HepG2 (cell line): ENCODE measurements around the gene PSD4. TPM values are rescaled to one million over a fixed set of nuclear protein-coding genes. Genes with fewer than 3 reads are reported as not detected.

Source experiments
- ATAC-seq: fragments of 200-7000 bp; cut with Tn5 transposase; 3 replicates; pipeline ENCODE4 v1.9.1; 2020; ENCODE audit warnings: mild to moderate bottlenecking, moderate library complexity
- BruUV-seq: library from RNA; stranded (reverse); fragments of 400-500 nt; replicated peaks from 2 replicates; lab custom pipeline; 2021; lab: Mats Ljungman, UMichigan
- CTCF ChIA-PET: fragments of 300-600 bp; formaldehyde crosslinking; extraction: SDS; loops from one replicate; lab custom pipeline; 2021; ENCODE audit warnings: low total read pairs, inconsistent platforms, low intra/inter-chr PET ratio; lab: Yijun Ruan, JAX
- POLR2A ChIA-PET: fragments of 350-600 bp; sonication (Branson Sonifier 250); formaldehyde crosslinking; loops from one replicate; lab custom pipeline; 2020; ENCODE audit warnings: antibody characterized with exemption, inconsistent platforms; lab: Yijun Ruan, JAX
- DNase-seq: peaks from one replicate; pipeline ENCODE4 v3.0.0-alpha.2; 2015; ENCODE audit warnings: low spot score
- FAIRE-seq: peaks from 3 replicates; lab custom pipeline; 2011; peaks lifted over from hg19 to GRCh38; lab: Jason Lieb, UNC
- H2AFZ ChIP-seq: one replicate; pipeline ENCODE4 v1.6.1; 2011; ENCODE audit warnings: low read length, inconsistent platforms
- H3K27ac ChIP-seq: fragments of 300-600 bp; 3 replicates; pipeline ENCODE4 v1.8.0; 2011; ENCODE audit warnings: mixed run types, mild to moderate bottlenecking, mixed read lengths, low read length, inconsistent platforms; ENCODE audit not compliant: insufficient read depth; ENCODE audit errors: extremely low read length
- H3K27me3 ChIP-seq, 2 experiments: fragments of 200-600 bp in 1 of 2; 2 replicates in 1 of 2; 3 replicates in 1 of 2; pipeline versions ENCODE4 v1.6.0 to v1.8.0; 2011; ENCODE audit warnings: low read length in 2 of 2, mild to moderate bottlenecking in 2 of 2, moderate library complexity in 2 of 2, inconsistent platforms in 1 of 2; ENCODE audit not compliant: insufficient read depth in 2 of 2, control insufficient read depth in 1 of 2
- H3K36me3 ChIP-seq, 2 experiments: fragments of 200-600 bp in 1 of 2; replicated peaks in 1 of 2; 2 replicates in 1 of 2; 3 replicates in 1 of 2; pipeline versions ENCODE4 v1.5.1 to v1.8.0; 2011; ENCODE audit warnings: low read length in 2 of 2, inconsistent platforms in 1 of 2; ENCODE audit not compliant: insufficient read depth in 2 of 2, control insufficient read depth in 1 of 2
- H3K4me1 ChIP-seq: 2 replicates; pipeline ENCODE4 v1.5.1; 2012; ENCODE audit warnings: low read length, inconsistent platforms; ENCODE audit not compliant: insufficient read depth
- H3K4me2 ChIP-seq: 2 replicates; pipeline ENCODE4 v1.6.0; 2011; ENCODE audit warnings: low read depth, low read length, inconsistent platforms
- H3K4me3 ChIP-seq, 3 experiments: fragments of 200-600 bp in 1 of 3; sonication (generic), shearing (Covaris generic) in 1 of 3; replicated peaks in 1 of 3; 2 replicates each; pipeline ENCODE4 v1.5.1; 2011 to 2016; ENCODE audit warnings: low read length in 3 of 3, inconsistent platforms in 2 of 3, low read depth in 2 of 3, mild to moderate bottlenecking in 2 of 3, control low read depth in 1 of 3, mixed read lengths in 1 of 3; ENCODE audit not compliant: insufficient read depth in 1 of 3
- H3K79me2 ChIP-seq: one replicate; pipeline ENCODE4 v1.6.1; 2011; ENCODE audit warnings: low read length, inconsistent platforms; ENCODE audit not compliant: insufficient read depth
- H3K9ac ChIP-seq: 2 replicates; pipeline ENCODE4 v1.6.0; 2011; ENCODE audit warnings: mild to moderate bottlenecking, low read depth, low read length, inconsistent platforms; ENCODE audit not compliant: insufficient read depth
- H3K9me3 ChIP-seq: 2 replicates; pipeline ENCODE4 v1.5.1; 2012; ENCODE audit warnings: mild to moderate bottlenecking, low read length
- H4K20me1 ChIP-seq: 2 replicates; pipeline ENCODE4 v1.6.0; 2011; ENCODE audit warnings: inconsistent platforms, mild to moderate bottlenecking, low read length, moderate library complexity; ENCODE audit not compliant: insufficient read depth
- ARID5B ChIP-seq: IDR thresholded peaks from 2 replicates; pipeline ENCODE4 v1.4.0; 2020; ENCODE audit warnings: mild to moderate bottlenecking, missing genetic modification reagents
- BRD4 ChIP-seq: sonication (generic); formaldehyde crosslinking; IDR thresholded peaks from 2 replicates; pipeline ENCODE4 v1.4.0; 2020; ENCODE audit warnings: missing genetic modification reagents
- GTF2F1 ChIP-seq: fragments of 150-350 bp; IDR thresholded peaks from 2 replicates; pipeline ENCODE4 v1.6.1; 2014; ENCODE audit warnings: low read length
- HOXA3 ChIP-seq: sonication (generic); formaldehyde crosslinking; IDR thresholded peaks from 2 replicates; pipeline ENCODE4 v1.5.0; 2020; ENCODE audit warnings: missing genetic modification reagents
- MED8 ChIP-seq: sonication (generic); formaldehyde crosslinking; IDR thresholded peaks from 2 replicates; pipeline ENCODE4 v1.8.1; 2023; ENCODE audit warnings: mild to moderate bottlenecking, missing genetic modification reagents; ENCODE audit not compliant: insufficient replicate concordance
- MTA1 ChIP-seq: sonication (generic); formaldehyde crosslinking; IDR thresholded peaks from 2 replicates; pipeline ENCODE4 v1.4.0; 2020; ENCODE audit warnings: missing genetic modification reagents, mild to moderate bottlenecking, borderline replicate concordance
- TAF1 ChIP-seq: sonication (generic); formaldehyde crosslinking; IDR thresholded peaks from 2 replicates; pipeline ENCODE4 v1.4.0; 2020; ENCODE audit warnings: missing genetic modification reagents
- USF2 ChIP-seq, 2 experiments: sonication (generic) in 1 of 2; formaldehyde crosslinking in 1 of 2; IDR thresholded peaks; 2 replicates each; pipeline versions ENCODE4 v1.5.1 to v1.6.1; 2011 to 2020; ENCODE audit warnings: borderline replicate concordance in 1 of 2, low read depth in 1 of 2, low read length in 1 of 2, mild to moderate bottlenecking in 1 of 2, missing genetic modification reagents in 1 of 2, moderate library complexity in 1 of 2
- ZFX ChIP-seq: sonication (generic); formaldehyde crosslinking; IDR thresholded peaks from 2 replicates; pipeline ENCODE4 v1.4.0; 2020; ENCODE audit warnings: mild to moderate bottlenecking, low read depth, missing genetic modification reagents, moderate library complexity
- ZNF138 ChIP-seq: sonication (generic); formaldehyde crosslinking; IDR thresholded peaks from 2 replicates; pipeline ENCODE4 v1.5.0; 2020; ENCODE audit warnings: mild to moderate bottlenecking, low read depth, missing genetic modification reagents
- ZNF292 ChIP-seq: sonication (generic); formaldehyde crosslinking; IDR thresholded peaks from 2 replicates; pipeline ENCODE4 v1.8.1; 2022; ENCODE audit warnings: mild to moderate bottlenecking, low read depth, missing genetic modification reagents, borderline replicate concordance
- ZNF704 ChIP-seq: sonication (generic); formaldehyde crosslinking; IDR thresholded peaks from 2 replicates; pipeline ENCODE4 v1.8.1; 2023; ENCODE audit warnings: mild to moderate bottlenecking, inconsistent platforms, moderate library complexity, missing genetic modification reagents, borderline replicate concordance
- WGBS: methylation state at CpG from one replicate; pipeline ENCODE4 v1.1.6; 2017; ENCODE audit warnings: low lambda C conversion rate; 5-methylcytosine and 5-hydroxymethylcytosine counted together
- in situ Hi-C: cut with HindIII; loops from 2 replicates; pipeline ENCODE4 v1.10.0; 2017; ENCODE audit warnings: low pct_unique_long_range_greater_than_20kb; ENCODE audit not compliant: extremely low pct_ligation_motif_present
- intact Hi-C: fragments of 100-400 bp; cut with micrococcal nuclease; formaldehyde crosslinking; loops from one replicate; pipeline ENCODE4 v1.10.0; 2022; ENCODE audit not compliant: unreplicated experiment
- polyA plus RNA-seq, 8 experiments: library from polyadenylated mRNA; depleted of rRNA in 3 of 8; stranded (reverse) in 7 of 8; unstranded in 1 of 8; fragments of >200 nt; fragmentation: Illumina TruSeq in 4 of 8; extraction: Trizol in 4 of 8; gene quantifications; 2 replicates each; pipeline versions ENCODE4 v1.2.1 to v1.2.3, GENCODE V29; 2011 to 2016; ENCODE audit warnings: low read depth in 4 of 8, missing spikeins in 1 of 8, mixed read lengths in 1 of 8; ENCODE audit not compliant: insufficient read depth in 1 of 8
- total RNA-seq, 5 experiments: library from RNA; depleted of rRNA; stranded (reverse); fragments of >200 nt; fragmentation: Illumina TruSeq; extraction: Trizol; gene quantifications; 2 replicates each; pipeline ENCODE4 v1.2.3, GENCODE V29; 2016; ENCODE audit warnings: low read depth in 1 of 5
- TF ChIP-seq, protein P1 (sequence below): sonication (generic); IDR thresholded peaks from 2 replicates; pipeline ENCODE4 v1.6.1; 2016; ENCODE audit warnings: low read depth, borderline replicate concordance

Gene PSD4
- total and polyA plus RNA-seq, 2 of the 13 experiments (the other 11 are each of a cell fraction or from before 2014, with no cell fraction given) = 5.8 to 9.4 TPM

DNA sequence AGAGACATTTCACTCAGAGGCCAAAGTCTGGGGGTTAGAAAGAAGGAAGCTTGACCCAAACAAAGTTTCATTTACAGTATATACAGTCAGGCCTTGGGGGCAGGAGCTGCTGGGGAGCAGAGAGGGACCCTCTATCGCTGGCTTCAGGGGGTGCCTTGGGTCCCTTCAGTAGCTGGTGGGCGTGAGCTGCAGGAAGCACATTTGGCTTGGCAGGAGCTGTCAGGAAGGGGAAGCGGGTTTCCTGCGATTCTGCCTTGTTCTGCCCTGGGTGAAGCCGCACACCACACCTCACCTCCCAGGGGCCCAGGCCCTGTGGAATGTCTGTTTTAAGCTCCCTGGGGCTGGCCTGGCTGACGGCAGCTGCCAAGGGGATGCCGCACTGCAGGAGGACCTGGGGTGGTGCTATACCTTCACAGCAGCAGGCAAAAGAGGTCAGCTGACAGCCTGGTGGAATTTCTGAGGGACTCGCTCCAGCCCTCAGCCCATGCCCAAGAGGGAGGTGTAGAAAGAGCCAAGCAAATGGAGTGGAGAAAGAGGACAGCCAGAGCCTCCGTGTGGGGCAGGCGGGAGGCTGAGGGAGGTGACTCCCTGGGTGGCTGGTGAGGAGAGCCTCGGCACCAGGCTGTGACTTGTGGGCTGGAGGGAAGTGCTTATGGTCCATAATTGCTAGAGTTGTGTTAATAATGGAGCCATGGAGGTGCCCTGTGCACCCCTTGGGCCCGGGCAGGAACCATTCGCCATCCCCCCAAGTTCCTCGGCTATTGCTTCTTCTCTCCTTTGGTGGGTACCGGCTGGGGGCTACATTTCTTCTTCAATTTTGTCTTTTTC is 43.9 kb downstream of the PSD4 start:
- 43% methylated on average over 14 of the region's 15 CpGs for WGBS
- H3K79me2 ChIP-seq = no peaks in the 10 kb centered on the region
- peak; percentile 7; the same call in 1 of the 2 replicates for TF ChIP-seq ARID5B (CRISPR knock-in tag)
- TF ChIP-seq ZNF292 (CRISPR knock-in tag) = peak; percentile 54
- TF ChIP-seq ZNF138 (CRISPR knock-in tag) = 0 out of 2 replicates have a peak, but pooled peaks have one; percentile 26
- TF ChIP-seq HOXA3 (CRISPR knock-in tag) = no peak
- TF ChIP-seq MTA1 = peak; percentile 14; the same call in 1 of the 2 replicates
- peak; percentile 16; the same call in 1 of the 2 replicates for TF ChIP-seq ZFX (CRISPR knock-in tag)
- TF ChIP-seq MED8 (CRISPR knock-in tag) = peak; percentile 43
- TF ChIP-seq BRD4 (CRISPR knock-in tag) = 0 out of 2 replicates have a peak, but pooled peaks have one; percentile 27
- 0 out of 2 replicates have a peak, but pooled peaks have one; percentile 23 for TF ChIP-seq ZNF704
- TF ChIP-seq, protein P1, sequence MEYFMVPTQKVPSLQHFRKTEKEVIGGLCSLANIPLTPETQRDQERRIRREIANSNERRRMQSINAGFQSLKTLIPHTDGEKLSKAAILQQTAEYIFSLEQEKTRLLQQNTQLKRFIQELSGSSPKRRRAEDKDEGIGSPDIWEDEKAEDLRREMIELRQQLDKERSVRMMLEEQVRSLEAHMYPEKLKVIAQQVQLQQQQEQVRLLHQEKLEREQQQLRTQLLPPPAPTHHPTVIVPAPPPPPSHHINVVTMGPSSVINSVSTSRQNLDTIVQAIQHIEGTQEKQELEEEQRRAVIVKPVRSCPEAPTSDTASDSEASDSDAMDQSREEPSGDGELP = peak; percentile 68; the same call in 1 of the 2 replicates
- TF ChIP-seq TAF1 (CRISPR knock-in tag) = peak; percentile 3; the same call in 1 of the 2 replicates
- no peak for TF ChIP-seq GTF2F1
- TF ChIP-seq USF2 (IDR thresholded peaks at IDR 0.05; ENCODE audit: low read depth, low read length) = peak; percentile 37; the same call in 1 of the 2 replicates
- TF ChIP-seq USF2 (CRISPR knock-in tag; IDR thresholded peaks at IDR 0.05; ENCODE audit: borderline replicate concordance) = no peak; the same call in 1 of the 2 replicates

More for the DNA sequence above, 43.9 kb downstream of the PSD4 start:
- peak overlapping the region; percentile 97 for H3K27ac ChIP-seq
- no peaks in the 10 kb centered on the region for H3K36me3 ChIP-seq
- in situ Hi-C loops = no loop called here
- FAIRE-seq (no peak), DNase-seq (peak; percentile 51), ATAC-seq (peak; percentile 34)
- no peak overlapping the region for H2AFZ ChIP-seq
- no peaks in the 10 kb centered on the region for H3K9me3 ChIP-seq
- H3K4me2 ChIP-seq = peak overlapping the region; percentile 97
- peak overlapping the region; percentile 0 to 70 (median 32); a peak in 4 of 6 replicates for H3K4me3 ChIP-seq
- POLR2A ChIA-PET = interaction anchor here (1.0 to 2.2 kb wide), 12 partner anchors 9 to 91 kb away, joined by 3 to 14 read pairs (median 4); no protein-coding TSS in a partner anchor
- BruUV-seq = no TSS peak
- CTCF ChIA-PET = no interaction called here
- intact Hi-C loops = loop anchor here (2.0 to 5.0 kb wide), 3 partner anchors 15 to 65 kb away; no protein-coding TSS in a partner anchor
- peaks cover 93% of the 10 kb centered on the region for H3K4me1 ChIP-seq
- no peaks in the 10 kb centered on the region for H4K20me1 ChIP-seq
- H3K9ac ChIP-seq = peak overlapping the region; percentile 92
- no peaks in the 10 kb centered on the region; a peak in 1 of 5 replicates for H3K27me3 ChIP-seq
